ENCODE results near the gene OSBPL1A. TPM values are rescaled to one million over a fixed set of nuclear protein-coding genes. Genes with fewer than 3 reads are reported as not detected.

The OSBPL1A gene
- total RNA-seq, 2 donors from 2014 or later = 20.7 to 33.0 TPM

DNA sequence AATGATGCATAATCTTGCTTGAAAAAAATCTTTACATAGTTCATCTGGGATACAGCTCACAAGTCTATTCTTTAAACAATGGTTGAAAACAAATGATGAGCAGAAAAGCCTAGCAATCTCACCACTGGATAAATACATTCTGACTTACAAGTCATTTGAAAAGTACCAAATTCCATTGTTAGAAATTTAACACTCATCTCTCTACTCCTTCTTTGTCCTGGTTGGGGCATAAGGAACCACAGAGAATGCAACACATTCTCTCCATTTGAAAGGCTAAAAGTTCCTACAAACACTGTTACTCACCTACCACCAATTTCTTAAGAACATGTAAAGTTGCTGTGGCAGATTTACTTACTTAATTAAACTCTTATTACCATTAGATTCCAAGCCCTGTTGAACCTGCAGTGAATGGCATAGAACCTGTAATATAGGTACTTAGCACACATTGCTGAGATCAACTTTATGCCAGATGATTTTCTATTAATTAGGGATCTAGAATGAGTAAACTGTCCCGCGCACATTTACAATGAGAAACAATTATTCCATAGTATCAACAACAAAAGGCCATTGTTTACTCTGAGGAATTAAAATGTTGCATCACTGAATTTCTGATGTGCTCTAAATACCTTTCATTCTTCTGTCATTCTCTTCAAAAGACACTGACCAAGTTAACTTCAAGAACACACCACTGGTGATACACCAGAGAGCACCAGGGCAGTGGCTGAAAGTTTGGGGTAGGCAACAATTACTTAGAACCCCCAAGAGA is 189.2 kb downstream of the OSBPL1A start:
- no peak overlapping the region for H3K27ac ChIP-seq
- H3K4me3 ChIP-seq = no peak overlapping the region
- H3K36me3 ChIP-seq = no peaks in the 10 kb centered on the region
- intact Hi-C loops (cut with DNase I) = no loop called here
- H3K27me3 ChIP-seq = no peaks in the 10 kb centered on the region
- TF ChIP-seq, protein P1, sequence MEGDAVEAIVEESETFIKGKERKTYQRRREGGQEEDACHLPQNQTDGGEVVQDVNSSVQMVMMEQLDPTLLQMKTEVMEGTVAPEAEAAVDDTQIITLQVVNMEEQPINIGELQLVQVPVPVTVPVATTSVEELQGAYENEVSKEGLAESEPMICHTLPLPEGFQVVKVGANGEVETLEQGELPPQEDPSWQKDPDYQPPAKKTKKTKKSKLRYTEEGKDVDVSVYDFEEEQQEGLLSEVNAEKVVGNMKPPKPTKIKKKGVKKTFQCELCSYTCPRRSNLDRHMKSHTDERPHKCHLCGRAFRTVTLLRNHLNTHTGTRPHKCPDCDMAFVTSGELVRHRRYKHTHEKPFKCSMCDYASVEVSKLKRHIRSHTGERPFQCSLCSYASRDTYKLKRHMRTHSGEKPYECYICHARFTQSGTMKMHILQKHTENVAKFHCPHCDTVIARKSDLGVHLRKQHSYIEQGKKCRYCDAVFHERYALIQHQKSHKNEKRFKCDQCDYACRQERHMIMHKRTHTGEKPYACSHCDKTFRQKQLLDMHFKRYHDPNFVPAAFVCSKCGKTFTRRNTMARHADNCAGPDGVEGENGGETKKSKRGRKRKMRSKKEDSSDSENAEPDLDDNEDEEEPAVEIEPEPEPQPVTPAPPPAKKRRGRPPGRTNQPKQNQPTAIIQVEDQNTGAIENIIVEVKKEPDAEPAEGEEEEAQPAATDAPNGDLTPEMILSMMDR (IDR thresholded peaks at IDR 0.05) = no peak
- no peaks in the 10 kb centered on the region for H3K9me3 ChIP-seq
- DNase-seq = no peak
- no peak overlapping the region for H3K9ac ChIP-seq (ENCODE audit: low read depth in 2 of 2, low read length in 2 of 2)
- H3K4me1 ChIP-seq = no peaks in the 10 kb centered on the region

DNA sequence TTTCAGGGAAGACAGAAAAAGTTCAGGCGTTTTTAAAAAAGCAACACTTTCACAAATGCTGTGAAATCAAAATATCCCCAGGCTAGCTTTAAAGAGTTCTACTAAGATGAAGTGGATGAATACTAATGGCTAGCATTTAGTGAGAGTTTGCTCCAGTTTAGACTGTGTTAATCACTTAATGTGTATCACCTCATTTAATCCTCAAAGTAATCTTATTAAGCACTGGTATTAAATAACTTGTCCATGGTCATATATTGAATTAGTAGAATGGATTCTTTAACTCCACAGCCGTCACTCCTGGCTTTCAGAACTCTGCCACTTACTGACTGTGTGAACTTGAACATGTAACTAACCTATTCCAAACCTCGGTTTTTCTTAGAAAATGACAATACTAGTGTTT is 192.7 kb downstream of the OSBPL1A start:
- Histone ChIP-seq H3K27ac (no peak overlapping the region), H3K36me3 (no peaks in the 10 kb centered on the region), H3K27me3 (no peaks in the 10 kb centered on the region), H3K4me3 (no peak overlapping the region), H3K9me3 (no peaks in the 10 kb centered on the region), H3K9ac (ENCODE audit: low read depth in 2 of 2, low read length in 2 of 2) (no peak overlapping the region), H3K4me1 (no peaks in the 10 kb centered on the region)
- TF ChIP-seq, protein P1 (IDR thresholded peaks at IDR 0.05) = no peak
- intact Hi-C loops (cut with DNase I) = no loop called here
- no peak for DNase-seq

DNA sequence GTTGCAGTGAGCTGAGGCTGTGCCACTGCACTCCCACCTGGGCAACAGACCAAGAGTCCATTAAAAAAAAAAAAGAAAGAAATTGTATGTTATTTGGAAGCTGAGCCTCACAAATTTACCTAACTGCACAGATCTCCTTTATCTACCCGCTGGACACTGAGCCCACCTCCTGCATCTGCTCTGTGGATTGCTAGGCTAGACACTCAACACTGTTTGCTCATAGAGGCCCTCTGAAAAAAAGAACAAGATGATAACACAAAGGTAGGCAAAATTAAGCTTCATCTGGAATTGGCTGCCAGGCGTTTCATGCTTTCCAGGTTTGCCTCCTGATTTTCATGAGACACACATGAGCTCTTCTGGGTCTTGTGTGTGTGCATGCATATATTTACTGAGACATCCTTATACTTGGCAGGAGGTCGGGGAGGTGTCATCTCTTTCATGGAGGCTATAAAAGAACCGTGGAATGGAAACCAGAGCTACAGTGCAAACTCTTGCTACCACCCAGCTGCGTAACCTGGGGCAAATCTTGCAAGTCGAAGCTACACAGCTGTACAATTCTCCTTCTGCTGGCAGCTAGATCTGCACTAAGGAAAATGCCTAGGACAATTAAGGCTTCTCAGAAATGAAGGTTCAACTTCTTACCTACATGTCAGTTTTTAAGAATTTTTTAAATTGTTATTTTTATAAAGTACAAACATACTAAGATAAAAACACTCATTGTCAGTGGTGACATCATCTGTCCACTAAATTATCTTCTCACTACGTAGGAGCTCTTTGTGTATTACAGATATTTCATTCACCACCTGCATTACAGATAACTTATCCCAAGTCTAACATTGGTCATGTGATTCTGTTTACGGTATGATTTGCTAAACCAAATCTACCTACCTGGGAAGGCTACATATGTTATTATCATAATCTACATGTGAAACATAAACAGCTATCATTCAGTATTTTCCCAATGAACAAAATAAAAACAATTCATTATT is 195.6 kb downstream of the OSBPL1A start:
- intact Hi-C loops (cut with DNase I) = no loop called here
- DNase-seq = no peak
- Histone ChIP-seq H3K36me3 (no peaks in the 10 kb centered on the region), H3K9me3 (no peaks in the 10 kb centered on the region), H3K4me1 (no peaks in the 10 kb centered on the region), H3K9ac (ENCODE audit: low read depth in 2 of 2, low read length in 2 of 2) (no peak overlapping the region), H3K4me3 (no peak overlapping the region), H3K27ac (no peak overlapping the region), H3K27me3 (no peaks in the 10 kb centered on the region)
- TF ChIP-seq, protein P1 (IDR thresholded peaks at IDR 0.05) = no peak

DNA sequence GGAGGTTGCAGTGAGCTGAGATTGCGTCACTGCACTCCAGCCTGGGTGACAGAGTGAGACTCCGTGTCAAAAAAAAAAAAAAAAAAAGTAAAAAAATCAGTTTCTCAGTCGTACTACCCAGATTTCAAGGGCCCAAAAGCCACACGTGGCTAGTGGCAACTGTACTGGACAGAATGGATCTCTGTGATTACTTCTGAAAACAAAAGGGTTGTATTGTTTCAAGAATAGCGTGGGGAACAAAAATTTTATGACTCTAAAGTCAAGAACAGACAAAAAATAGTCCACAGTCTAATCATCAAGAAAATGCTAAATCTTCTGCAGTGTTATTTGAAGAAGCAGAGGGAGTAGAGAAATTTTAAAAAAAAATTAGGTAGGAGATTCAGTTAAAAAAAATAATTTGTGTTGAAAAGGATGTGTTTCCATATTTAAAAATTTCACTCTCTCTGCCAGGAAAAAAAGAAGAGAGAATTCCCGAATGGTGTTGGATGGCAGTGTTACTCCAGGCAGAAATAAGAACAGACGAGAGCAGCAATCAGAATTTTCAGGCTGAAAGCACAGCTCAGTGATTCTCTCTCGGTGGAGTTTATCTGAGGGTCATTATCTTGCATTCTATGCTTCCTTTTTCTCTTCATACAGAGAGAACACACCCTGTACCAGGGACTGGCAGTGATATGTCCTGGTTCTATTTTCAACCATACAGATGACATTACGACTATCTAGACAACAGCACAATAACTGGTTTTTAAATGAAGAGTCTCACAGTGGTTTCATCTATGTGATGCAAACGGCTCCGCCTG is 196.9 kb downstream of the OSBPL1A start:
- TF ChIP-seq, protein P1 (IDR thresholded peaks at IDR 0.05) = no peak
- Histone ChIP-seq H3K27me3 (no peaks in the 10 kb centered on the region), H3K27ac (no peak overlapping the region), H3K36me3 (no peaks in the 10 kb centered on the region), H3K4me3 (no peak overlapping the region), H3K9ac (ENCODE audit: low read depth in 2 of 2, low read length in 2 of 2) (no peak overlapping the region), H3K9me3 (no peaks in the 10 kb centered on the region), H3K4me1 (no peaks in the 10 kb centered on the region)
- intact Hi-C loops (cut with DNase I) = no loop called here
- no peak for DNase-seq

DNA sequence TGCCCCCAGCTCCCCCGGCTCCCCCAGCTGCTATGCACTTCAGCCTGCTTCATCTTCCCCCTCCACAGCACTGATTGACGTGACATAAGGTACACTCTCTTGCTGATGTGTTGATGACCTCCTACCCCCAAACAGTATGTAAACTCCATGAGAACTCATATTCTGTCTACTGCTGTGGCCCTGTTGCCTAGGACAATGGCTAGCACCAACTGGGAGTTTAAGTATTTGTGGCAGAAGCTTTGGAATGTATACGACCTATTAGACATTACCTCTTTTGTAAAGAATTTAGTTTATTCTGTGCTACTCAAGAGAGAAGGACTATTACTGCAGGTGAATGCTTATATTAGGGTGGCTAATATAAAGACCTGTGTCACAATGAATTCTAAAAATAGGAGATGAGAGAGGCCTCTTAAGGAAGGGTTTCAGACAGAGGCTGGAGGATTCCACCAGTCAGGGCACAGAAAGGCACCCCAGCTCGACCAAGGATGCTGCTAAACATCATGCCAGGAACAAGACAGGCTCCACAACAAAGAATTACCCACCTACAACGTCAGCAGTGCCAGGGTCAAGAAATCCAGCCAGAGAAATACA is 198.2 kb downstream of the OSBPL1A start:
- Histone ChIP-seq H3K36me3 (no peaks in the 10 kb centered on the region), H3K4me3 (no peak overlapping the region), H3K27me3 (no peaks in the 10 kb centered on the region), H3K9ac (ENCODE audit: low read depth in 2 of 2, low read length in 2 of 2) (no peak overlapping the region), H3K4me1 (no peaks in the 10 kb centered on the region), H3K9me3 (no peaks in the 10 kb centered on the region), H3K27ac (no peak overlapping the region)
- no peak for DNase-seq
- TF ChIP-seq, protein P1 (IDR thresholded peaks at IDR 0.05) = no peak
- intact Hi-C loops (cut with DNase I) = no loop called here

Data from colonic mucosa (tissue), 4 donors.